ENCODE measurements around the gene FNTB. TPM values are rescaled to one million over a fixed set of nuclear protein-coding genes. Genes with fewer than 3 reads are reported as not detected.
A peak's percentile ranks its signal among the peaks of the same experiment; 100 is the strongest.

FNTB gene
- total and polyA plus RNA-seq, 9 of the 15 experiments (the other 6 are each of a cell fraction or from before 2014, with no cell fraction given), result 6.9 to 23.2 (median 12.2) TPM

GRCh38 chr14:65075628-65076325 lies 89.1 kb downstream of the FNTB start:
- H3K27me3 ChIP-seq (ENCODE audit: control insufficient read depth in 2 of 2, insufficient read depth in 2 of 2, low read length in 2 of 2), result no peaks in the 10 kb centered on the region
- 96% methylated on average over 13 of the region's 17 CpGs for WGBS (ENCODE audit: insufficient coverage, low coverage, missing lambda C conversion rate)
- H4K20me1 ChIP-seq (replicated peaks; ENCODE audit: control insufficient read depth, insufficient read depth, low read length), result no peaks in the 10 kb centered on the region; the same call in 1 of the 2 replicates
- no peak overlapping the region for H3K27ac ChIP-seq (ENCODE audit: extremely low read depth, low read depth, low read length)
- H3K4me1 ChIP-seq (replicated peaks in 1 of 2; ENCODE audit: control insufficient read depth in 2 of 2, insufficient read depth in 2 of 2, low read length in 2 of 2), result peaks cover 12 to 30% of the 10 kb centered on the region in 2 experiments
- in situ Hi-C loops (cut with MboI) (no loop called here), intact Hi-C loops (cut with micrococcal nuclease) (no loop called here)
- no peak for DNase-seq (ENCODE audit: extremely low read depth in 1 of 4, low spot score in 3 of 4)
- BruUV-seq (replicated peaks), result no TSS peak
- peaks cover 69% of the 10 kb centered on the region for H3K36me3 ChIP-seq (ENCODE audit: control insufficient read depth, insufficient read depth, low read length)
- no peak for ATAC-seq
- TF ChIP-seq POLR2G (IDR thresholded peaks at IDR 0.05; ENCODE audit: low read depth, low read length) (0 out of 2 replicates have a peak, but pooled peaks have one; percentile 30), ETV1 (tag; conservative IDR thresholded peaks at IDR 0.05; ENCODE audit: low read depth) (no peak)
- H3K79me2 ChIP-seq (ENCODE audit: control insufficient read depth, insufficient read depth, low read length), result no peaks in the 10 kb centered on the region; the same call in 1 of the 3 replicates
- no peaks in the 10 kb centered on the region for H3K9me3 ChIP-seq (replicated peaks; ENCODE audit: control insufficient read depth, insufficient read depth, low read depth, low read length)
- no peak overlapping the region for H3K9ac ChIP-seq (ENCODE audit: insufficient read depth in 1 of 2, low read depth in 2 of 2, low read length in 2 of 2)
- CTCF ChIA-PET (ENCODE audit: low intra/inter-chr PET ratio), result no interaction called here
- peaks cover 8% of the 10 kb centered on the region for H3K9me1 ChIP-seq (ENCODE audit: control insufficient read depth, insufficient read depth, low read length)
- POLR2A ChIA-PET, result interaction anchor here (0.6 to 1.4 kb wide), 4 partner anchors 8 to 108 kb away, joined by 3 to 4 read pairs (median 4); no protein-coding TSS in a partner anchor
- H3K4me2 ChIP-seq (ENCODE audit: insufficient read depth, low read length), result no peak overlapping the region
- H2AFZ ChIP-seq (ENCODE audit: low read depth, low read length), result no peak overlapping the region
- no peak for FAIRE-seq
- no peak overlapping the region for H3K4me3 ChIP-seq

DNA sequence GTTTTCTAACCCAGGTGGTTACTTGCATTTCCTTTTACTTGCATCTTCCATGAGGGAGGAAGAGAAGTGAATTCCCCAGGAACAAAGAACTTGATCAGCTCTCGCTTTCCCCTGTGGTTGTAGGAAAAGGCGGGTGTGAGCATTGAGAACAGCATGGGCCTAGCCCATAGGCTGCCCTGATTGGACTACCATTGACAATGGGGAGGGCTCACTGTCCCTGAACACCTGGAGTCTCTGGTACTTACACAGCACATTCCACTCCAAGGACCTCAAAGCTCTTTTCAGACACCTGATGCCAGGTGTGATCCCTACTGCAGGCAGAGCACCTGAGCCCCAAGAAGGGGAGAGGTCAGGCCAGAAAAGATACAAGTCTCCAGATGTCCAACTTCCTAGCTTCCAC lies 90.6 kb downstream of the FNTB start:
- ChIA-PET CTCF (ENCODE audit: low intra/inter-chr PET ratio) (no interaction called here), POLR2A (interaction anchor here (1.4 kb wide), 1 partner anchor 21 kb away, joined by 4 read pairs; no protein-coding TSS in a partner anchor)
- Histone ChIP-seq H4K20me1 (replicated peaks; ENCODE audit: control insufficient read depth, insufficient read depth, low read length) (no peaks in the 10 kb centered on the region; the same call in 1 of the 2 replicates), H3K27me3 (ENCODE audit: control insufficient read depth in 2 of 2, insufficient read depth in 2 of 2, low read length in 2 of 2) (no peaks in the 10 kb centered on the region), H3K27ac (ENCODE audit: extremely low read depth, low read depth, low read length) (no peak overlapping the region), H3K36me3 (ENCODE audit: control insufficient read depth, insufficient read depth, low read length) (peaks cover 83% of the 10 kb centered on the region), H3K9me3 (replicated peaks; ENCODE audit: control insufficient read depth, insufficient read depth, low read depth, low read length) (no peaks in the 10 kb centered on the region), H3K9ac (ENCODE audit: insufficient read depth in 1 of 2, low read depth in 2 of 2, low read length in 2 of 2) (no peak overlapping the region), H3K79me2 (ENCODE audit: control insufficient read depth, insufficient read depth, low read length) (peaks cover 9% of the 10 kb centered on the region), H3K9me1 (ENCODE audit: control insufficient read depth, insufficient read depth, low read length) (peaks cover 8% of the 10 kb centered on the region), H2AFZ (ENCODE audit: low read depth, low read length) (no peak overlapping the region), H3K4me1 (replicated peaks in 1 of 2; ENCODE audit: control insufficient read depth in 2 of 2, insufficient read depth in 2 of 2, low read length in 2 of 2) (peaks cover 10 to 38% of the 10 kb centered on the region in 2 experiments), H3K4me2 (ENCODE audit: insufficient read depth, low read length) (no peak overlapping the region), H3K4me3 (no peak overlapping the region)
- 100% methylated on average over 2 of the region's 2 CpGs for WGBS (ENCODE audit: insufficient coverage, low coverage, missing lambda C conversion rate)
- in situ Hi-C loops (cut with MboI), result no loop called here
- intact Hi-C loops (cut with micrococcal nuclease), result no loop called here
- ATAC-seq (no peak), DNase-seq (ENCODE audit: extremely low read depth in 1 of 4, low spot score in 3 of 4) (no peak), FAIRE-seq (no peak)
- BruUV-seq (replicated peaks), result no TSS peak
- TF ChIP-seq ZNF449 (CRISPR knock-in tag; IDR thresholded peaks at IDR 0.05), result no peak
- no peak for TF ChIP-seq CBX2 (IDR thresholded peaks at IDR 0.05; ENCODE audit: insufficient read depth, low read length, poor library complexity, severe bottlenecking)
- no peak for TF ChIP-seq ASH1L (IDR thresholded peaks at IDR 0.05; ENCODE audit: borderline replicate concordance, low read depth, partially characterized antibody)
- no peak for TF ChIP-seq MTA3 (IDR thresholded peaks at IDR 0.05; ENCODE audit: borderline replicate concordance)
- TF ChIP-seq ATF2 (CRISPR knock-in tag; IDR thresholded peaks at IDR 0.05), result no peak
- no peak for TF ChIP-seq NFIX (CRISPR knock-in tag; IDR thresholded peaks at IDR 0.05; ENCODE audit: low read depth)
- no peak for TF ChIP-seq TAF15 (IDR thresholded peaks at IDR 0.05; ENCODE audit: low read depth, low read length)

Data from K562 (cell line).